HG03378 (cell line): ENCODE results near the gene ABCD1.
"Not testable (repeated sequence)": the region's sequence is repeated elsewhere in the genome, so short reads cannot be mapped to it uniquely, and the experiment has no call there.

ENCODE experiments used
- ATAC-seq: cut with Tn5 transposase; IDR thresholded peaks from one replicate; pipeline ENCODE4 v1.9.1; 2021; ENCODE audit warnings: mild to moderate bottlenecking, moderate library complexity; ENCODE audit not compliant: unreplicated experiment

ABCD1 gene

GRCh38 chrX:153707406-153707805 lies 17.2 kb upstream of the ABCD1 start:
- ATAC-seq, result no peak

GRCh38 chrX:153708415-153708814 lies 16.2 kb upstream of the ABCD1 start:
- no peak for ATAC-seq

GRCh38 chrX:153709726-153710674 lies 14.7 kb upstream of the ABCD1 start:
- ATAC-seq, result no peak

- ATAC-seq, result no peak
These were observed 10.4 kb upstream of the ABCD1 start for GRCh38 chrX:153714256-153714655.

- no peak for ATAC-seq
These were observed 7.2 kb upstream of the ABCD1 start for GRCh38 chrX:153717445-153717844.

GRCh38 chrX:153719238-153719637 lies 5.4 kb upstream of the ABCD1 start:
- no peak for ATAC-seq

GRCh38 chrX:153719701-153720100 lies 5.0 kb upstream of the ABCD1 start:
- no peak for ATAC-seq

GRCh38 chrX:153722704-153723350 lies 1.8 kb upstream of the ABCD1 start:
- no peak for ATAC-seq

- peak; percentile 34 for ATAC-seq
These were observed 1.1 kb upstream of the ABCD1 start for GRCh38 chrX:153723351-153724251.

- peak; percentile 5 for ATAC-seq
These were observed 579 bp downstream of the ABCD1 start for GRCh38 chrX:153725039-153725831.

GRCh38 chrX:153725832-153726285 lies 1.2 kb downstream of the ABCD1 start:
- no peak for ATAC-seq

- ATAC-seq, result peak; percentile 55
These were observed 1.8 kb downstream of the ABCD1 start for GRCh38 chrX:153726286-153727122.

- no peak for ATAC-seq
These were observed 2.7 kb downstream of the ABCD1 start for GRCh38 chrX:153727123-153727931.

GRCh38 chrX:153728095-153728494 lies 3.4 kb downstream of the ABCD1 start:
- no peak for ATAC-seq

GRCh38 chrX:153728951-153729631 lies 4.4 kb downstream of the ABCD1 start:
- ATAC-seq, result no peak

- not testable (repeated sequence) for ATAC-seq
These were observed 5.5 kb downstream of the ABCD1 start for GRCh38 chrX:153730115-153730514.

GRCh38 chrX:153731117-153731844 lies 6.6 kb downstream of the ABCD1 start:
- no peak for ATAC-seq
